ENCODE measurements around the gene METTL21A. TPM values are rescaled to one million over a fixed set of nuclear protein-coding genes. Genes with fewer than 3 reads are reported as not detected.

METTL21A gene
- polyA plus RNA-seq, 1 experiment = 11.3 TPM

DNA sequence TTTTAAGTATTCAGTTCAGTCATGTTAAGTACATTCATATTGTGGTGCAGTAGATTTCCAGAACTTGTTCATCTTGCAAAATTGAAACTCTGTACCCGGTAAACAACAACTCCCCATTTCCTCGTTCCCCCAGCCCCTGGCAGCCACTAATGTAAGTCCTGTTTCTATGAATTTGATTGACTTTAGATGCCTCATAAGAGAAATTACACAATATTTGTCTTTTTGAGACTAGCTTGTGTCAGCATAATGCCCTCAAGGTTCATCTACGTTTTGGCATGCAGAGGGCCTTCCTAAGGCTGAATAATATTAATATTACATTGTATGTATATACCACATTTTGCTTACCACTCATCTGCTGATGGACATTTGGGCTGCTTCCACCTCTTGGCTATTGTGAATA, 30.9 kb downstream of the METTL21A start:
- H3K4me3 ChIP-seq (ENCODE audit: low read depth, low read length) = no peak overlapping the region
- ChIA-PET CTCF (no interaction called here), POLR2A (no interaction called here)
- peaks cover 2% of the 10 kb centered on the region for H3K36me3 ChIP-seq (ENCODE audit: control insufficient read depth, insufficient read depth, low read length)
- TF ChIP-seq, protein P1, sequence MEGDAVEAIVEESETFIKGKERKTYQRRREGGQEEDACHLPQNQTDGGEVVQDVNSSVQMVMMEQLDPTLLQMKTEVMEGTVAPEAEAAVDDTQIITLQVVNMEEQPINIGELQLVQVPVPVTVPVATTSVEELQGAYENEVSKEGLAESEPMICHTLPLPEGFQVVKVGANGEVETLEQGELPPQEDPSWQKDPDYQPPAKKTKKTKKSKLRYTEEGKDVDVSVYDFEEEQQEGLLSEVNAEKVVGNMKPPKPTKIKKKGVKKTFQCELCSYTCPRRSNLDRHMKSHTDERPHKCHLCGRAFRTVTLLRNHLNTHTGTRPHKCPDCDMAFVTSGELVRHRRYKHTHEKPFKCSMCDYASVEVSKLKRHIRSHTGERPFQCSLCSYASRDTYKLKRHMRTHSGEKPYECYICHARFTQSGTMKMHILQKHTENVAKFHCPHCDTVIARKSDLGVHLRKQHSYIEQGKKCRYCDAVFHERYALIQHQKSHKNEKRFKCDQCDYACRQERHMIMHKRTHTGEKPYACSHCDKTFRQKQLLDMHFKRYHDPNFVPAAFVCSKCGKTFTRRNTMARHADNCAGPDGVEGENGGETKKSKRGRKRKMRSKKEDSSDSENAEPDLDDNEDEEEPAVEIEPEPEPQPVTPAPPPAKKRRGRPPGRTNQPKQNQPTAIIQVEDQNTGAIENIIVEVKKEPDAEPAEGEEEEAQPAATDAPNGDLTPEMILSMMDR (IDR thresholded peaks at IDR 0.05; ENCODE audit: insufficient read depth, low read depth, low read length) = no peak
- H3K27me3 ChIP-seq (ENCODE audit: control insufficient read depth, insufficient read depth, low read length) = no peaks in the 10 kb centered on the region
- DNase-seq (ENCODE audit: low read depth) = no peak

DNA sequence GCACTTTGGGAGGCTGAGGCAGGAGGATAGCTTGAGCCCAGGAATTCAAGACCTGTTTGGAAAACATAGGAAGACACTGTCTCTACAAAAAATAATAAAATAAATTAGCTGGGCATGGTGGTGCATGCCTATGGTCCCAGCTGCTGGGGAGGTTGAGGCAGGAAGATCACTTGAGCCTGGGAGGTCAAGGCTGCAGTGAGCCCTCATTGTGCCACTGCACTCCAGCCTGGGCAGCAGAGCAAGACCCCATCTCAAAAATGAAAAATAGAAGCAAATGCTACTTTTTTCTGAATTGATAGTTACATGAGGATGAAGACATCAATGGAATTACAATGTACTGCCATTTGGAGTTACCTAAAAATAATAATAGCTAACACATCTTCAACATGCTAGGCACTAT, 31.9 kb downstream of the METTL21A start:
- TF ChIP-seq, protein P1 (IDR thresholded peaks at IDR 0.05; ENCODE audit: insufficient read depth, low read depth, low read length) = no peak
- Histone ChIP-seq H3K4me3 (ENCODE audit: low read depth, low read length) (no peak overlapping the region), H3K27me3 (ENCODE audit: control insufficient read depth, insufficient read depth, low read length) (no peaks in the 10 kb centered on the region), H3K36me3 (ENCODE audit: control insufficient read depth, insufficient read depth, low read length) (peaks cover 2% of the 10 kb centered on the region)
- ChIA-PET POLR2A (no interaction called here), CTCF (no interaction called here)
- no peak for DNase-seq (ENCODE audit: low read depth)

DNA sequence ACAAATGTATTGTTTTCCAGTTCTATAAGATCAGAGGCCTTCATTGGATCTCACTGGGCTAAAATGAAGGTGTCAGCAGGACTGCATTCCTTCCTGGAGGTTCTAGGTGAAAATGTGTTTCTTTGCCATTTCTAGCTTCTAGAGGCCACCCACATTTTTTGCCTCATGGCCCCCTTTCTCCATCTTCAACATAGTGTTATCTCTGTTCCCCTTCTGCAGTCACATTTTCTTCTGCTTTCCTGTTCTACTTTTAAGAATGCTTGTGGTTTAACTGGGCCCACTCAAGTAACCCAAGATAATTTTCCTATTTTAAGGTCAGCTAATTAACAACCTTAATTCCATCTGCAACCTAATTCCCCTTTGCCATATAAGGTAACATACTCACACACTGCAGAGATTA, 36.1 kb downstream of the METTL21A start:
- TF ChIP-seq, protein P1 (IDR thresholded peaks at IDR 0.05; ENCODE audit: insufficient read depth, low read depth, low read length) = no peak
- Histone ChIP-seq H3K4me3 (ENCODE audit: low read depth, low read length) (no peak overlapping the region), H3K36me3 (ENCODE audit: control insufficient read depth, insufficient read depth, low read length) (peaks cover 4% of the 10 kb centered on the region), H3K27me3 (ENCODE audit: control insufficient read depth, insufficient read depth, low read length) (no peaks in the 10 kb centered on the region)
- POLR2A ChIA-PET = no interaction called here
- no peak for DNase-seq (ENCODE audit: low read depth)
- CTCF ChIA-PET = interaction anchor here (0.6 to 1.6 kb wide), 2 partner anchors 12 to 56 kb away, joined by 3 to 5 read pairs; no protein-coding TSS in a partner anchor

DNA sequence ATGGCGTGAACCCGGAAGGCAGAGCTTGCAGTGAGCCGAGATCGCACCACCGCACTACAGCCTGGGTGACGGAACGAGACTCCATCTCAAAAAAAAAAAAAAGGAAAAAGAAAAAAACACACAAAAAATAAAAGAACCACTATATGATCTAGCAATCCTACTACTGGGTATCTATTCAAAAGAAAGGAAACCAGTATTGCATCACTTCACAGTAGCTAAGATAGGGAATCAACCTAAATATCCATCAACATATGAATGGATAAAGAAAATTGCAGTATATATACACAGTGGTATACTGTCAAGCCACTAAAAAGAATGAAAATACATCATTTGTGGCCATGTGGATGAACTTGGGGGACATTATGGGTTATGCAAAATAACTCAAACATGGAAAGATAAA, 37.9 kb downstream of the METTL21A start:
- no peak overlapping the region for H3K4me3 ChIP-seq (ENCODE audit: low read depth, low read length)
- POLR2A ChIA-PET = no interaction called here
- no peak for DNase-seq (ENCODE audit: low read depth)
- CTCF ChIA-PET = no interaction called here
- no peaks in the 10 kb centered on the region for H3K27me3 ChIP-seq (ENCODE audit: control insufficient read depth, insufficient read depth, low read length)
- H3K36me3 ChIP-seq (ENCODE audit: control insufficient read depth, insufficient read depth, low read length) = peaks cover 4% of the 10 kb centered on the region
- TF ChIP-seq, protein P1 (IDR thresholded peaks at IDR 0.05; ENCODE audit: insufficient read depth, low read depth, low read length) = no peak

DNA sequence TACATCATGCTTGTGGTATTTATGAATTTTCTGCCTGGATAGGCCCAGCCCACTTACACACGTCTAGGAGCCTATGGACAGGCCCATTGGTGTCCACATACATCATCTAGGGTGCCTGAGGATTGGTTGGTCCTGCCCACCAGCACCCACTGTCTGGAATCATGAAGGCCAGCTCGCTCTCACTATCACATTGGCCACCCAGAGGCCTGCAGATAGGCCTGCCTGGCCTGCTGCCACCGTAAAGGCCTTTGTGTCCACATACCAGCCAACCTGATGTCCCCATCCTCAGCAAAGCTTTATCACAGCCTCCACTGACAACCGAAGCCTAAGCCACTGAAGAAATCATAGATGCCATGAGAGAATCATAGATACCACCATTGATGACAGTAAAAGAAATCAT, 40.2 kb downstream of the METTL21A start:
- TF ChIP-seq, protein P1 (IDR thresholded peaks at IDR 0.05; ENCODE audit: insufficient read depth, low read depth, low read length) = no peak
- no peak for DNase-seq (ENCODE audit: low read depth)
- ChIA-PET POLR2A (no interaction called here), CTCF (no interaction called here)
- H3K36me3 ChIP-seq (ENCODE audit: control insufficient read depth, insufficient read depth, low read length) = peaks cover 4% of the 10 kb centered on the region
- no peaks in the 10 kb centered on the region for H3K27me3 ChIP-seq (ENCODE audit: control insufficient read depth, insufficient read depth, low read length)
- no peak overlapping the region for H3K4me3 ChIP-seq (ENCODE audit: low read depth, low read length)

Measured in BJ (cell line).